GM18909 (cell line): ENCODE measurements around the gene ALLC.
A peak's percentile ranks its signal among the peaks of the same experiment; 100 is the strongest.
"Not testable (repeated sequence)": the region's sequence is repeated elsewhere in the genome, so short reads cannot be mapped to it uniquely, and the experiment has no call there.

ENCODE experiments used
- ATAC-seq: cut with Tn5 transposase; IDR thresholded peaks from one replicate; pipeline ENCODE4 v1.9.1; 2021; ENCODE audit warnings: mild to moderate bottlenecking; ENCODE audit not compliant: unreplicated experiment, poor library complexity

The ALLC gene

DNA sequence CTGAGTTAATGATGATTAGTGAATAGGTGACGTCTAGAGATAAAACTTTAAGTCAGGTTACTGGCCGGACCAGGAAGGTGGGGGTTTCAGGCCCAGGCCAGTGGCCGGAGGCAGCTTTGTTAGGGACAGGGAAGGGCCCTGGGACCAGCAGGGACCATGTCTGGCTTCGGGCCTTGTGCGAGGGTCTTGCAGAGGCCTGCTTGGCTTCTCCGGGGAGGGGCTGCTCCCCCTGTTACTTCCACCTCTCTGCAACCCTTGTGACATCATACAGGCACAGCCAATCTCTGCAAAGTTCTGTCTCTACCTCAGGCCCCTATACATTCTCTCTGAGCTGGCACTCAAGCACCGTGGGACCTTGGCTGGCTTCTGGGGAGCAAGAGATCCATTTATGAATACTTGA, at the start of gene ALLC:
Gene ALLC, plus strand, starts transcription at position 320 of the 400 bp plus-strand sequence. CDS start 12,958 bp downstream, outside the sequence.
- no peak for ATAC-seq

DNA sequence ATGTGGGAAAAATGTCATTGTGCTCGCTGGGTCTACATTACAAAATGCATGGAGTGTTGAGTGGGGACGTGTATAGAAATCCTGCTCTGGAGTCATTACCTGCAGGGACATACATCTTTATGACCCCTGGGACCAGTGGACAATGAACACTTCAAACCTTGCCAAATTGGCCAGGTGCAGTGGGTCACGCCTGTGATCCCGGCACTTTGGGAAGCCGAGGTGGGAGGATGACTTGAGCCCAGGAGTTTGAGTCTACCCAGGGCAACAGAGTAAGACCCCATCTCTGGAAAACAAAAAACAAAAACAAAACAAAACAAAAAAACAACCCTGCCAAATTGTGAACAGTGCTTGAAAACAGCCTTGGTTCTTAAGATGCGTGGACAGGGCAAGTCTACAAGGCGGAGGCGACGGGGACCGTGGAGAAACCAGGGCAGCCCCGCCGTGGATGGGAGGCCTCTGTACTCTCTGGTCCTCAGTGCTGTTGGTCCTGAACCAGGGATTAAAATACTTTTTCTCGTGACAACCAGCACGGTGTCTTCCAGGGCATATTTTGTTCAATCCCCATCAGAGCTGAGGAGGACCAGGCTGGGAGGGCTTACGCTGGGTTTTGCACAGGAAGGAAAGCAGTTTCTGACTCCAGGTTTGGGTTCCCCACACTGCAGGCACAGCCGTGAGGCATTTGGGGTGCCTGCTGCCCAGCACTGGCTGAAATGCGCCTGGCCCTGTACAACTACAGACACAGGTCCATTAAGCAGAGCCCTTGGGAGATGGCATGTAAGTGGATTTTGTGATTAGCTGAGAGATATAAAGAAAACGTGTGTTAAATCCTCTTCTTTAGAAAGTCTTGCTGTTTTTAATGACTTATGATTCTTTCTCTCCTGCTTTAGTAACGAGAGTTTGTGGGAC, 49.4 kb upstream of the ALLC start:
- no peak for ATAC-seq

DNA sequence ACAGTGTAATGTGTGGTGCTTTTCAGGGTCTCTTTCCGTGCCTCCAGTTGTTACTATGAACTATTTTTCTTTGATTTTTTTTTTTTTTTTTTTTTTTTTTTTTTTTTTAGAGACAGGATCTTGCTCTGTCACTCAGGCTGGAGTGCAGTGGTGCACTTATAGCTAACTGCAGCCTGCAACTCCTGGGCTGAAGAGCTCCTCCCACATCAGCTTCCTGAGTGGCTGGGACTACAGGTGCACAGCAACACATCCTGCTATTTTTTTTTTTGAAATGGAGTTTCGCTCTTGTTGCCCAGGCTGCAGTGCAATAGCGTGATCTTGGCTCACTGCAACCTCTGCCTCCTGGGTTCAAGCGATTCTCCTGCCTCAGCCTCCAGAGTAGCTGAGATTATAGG, 48.7 kb upstream of the ALLC start:
- peak; percentile 61 for ATAC-seq

DNA sequence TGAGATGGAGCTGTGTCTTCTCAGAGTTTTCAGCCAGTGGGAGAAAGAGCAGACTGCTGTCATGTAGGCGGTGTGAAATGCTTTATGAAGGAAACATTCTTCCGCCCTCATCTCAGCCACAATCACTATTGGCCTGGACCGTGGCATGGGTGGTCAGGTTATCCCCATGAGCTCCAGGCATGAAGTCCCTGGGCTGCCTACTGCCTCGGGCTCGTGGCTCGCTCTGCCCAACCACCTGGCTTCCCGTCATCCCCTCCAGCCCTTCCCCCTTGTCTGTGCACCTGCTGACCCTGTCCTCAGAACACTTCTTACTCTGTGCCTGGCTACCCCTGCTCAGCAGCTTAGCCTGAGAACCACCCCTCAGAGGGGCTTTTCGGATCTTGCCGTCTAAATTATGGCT, 47.6 kb upstream of the ALLC start:
- no peak for ATAC-seq

DNA sequence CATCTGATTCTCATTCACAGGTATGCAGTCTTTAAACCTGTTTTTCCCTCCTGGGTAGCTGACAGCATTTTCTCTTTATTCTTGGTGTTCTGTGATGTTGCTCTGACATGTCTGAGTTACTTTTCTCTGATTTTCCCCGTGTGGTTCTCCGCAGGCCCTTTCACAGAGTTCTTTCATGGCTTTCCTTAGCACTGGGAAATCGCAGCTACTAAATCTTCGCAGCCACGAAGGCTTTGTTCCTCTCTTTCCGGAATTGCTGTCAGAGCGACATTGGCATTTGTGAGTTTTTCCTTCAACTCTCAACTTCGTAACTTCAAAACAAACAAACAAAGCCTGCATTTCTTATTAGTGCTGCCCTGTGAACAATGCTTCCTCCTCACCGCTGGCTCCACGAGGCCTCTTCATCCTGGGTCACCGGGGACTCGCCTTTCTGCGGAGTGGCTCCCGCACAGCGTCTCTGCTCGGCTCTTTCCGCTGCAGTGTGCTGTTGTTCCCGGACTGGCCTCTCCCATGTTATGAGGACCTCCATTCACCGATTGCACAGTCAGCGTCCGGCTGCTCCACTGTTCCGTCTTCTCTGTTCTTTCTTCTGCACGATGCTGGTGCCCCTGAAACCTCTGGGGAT, 47.0 kb upstream of the ALLC start:
- ATAC-seq = no peak

DNA sequence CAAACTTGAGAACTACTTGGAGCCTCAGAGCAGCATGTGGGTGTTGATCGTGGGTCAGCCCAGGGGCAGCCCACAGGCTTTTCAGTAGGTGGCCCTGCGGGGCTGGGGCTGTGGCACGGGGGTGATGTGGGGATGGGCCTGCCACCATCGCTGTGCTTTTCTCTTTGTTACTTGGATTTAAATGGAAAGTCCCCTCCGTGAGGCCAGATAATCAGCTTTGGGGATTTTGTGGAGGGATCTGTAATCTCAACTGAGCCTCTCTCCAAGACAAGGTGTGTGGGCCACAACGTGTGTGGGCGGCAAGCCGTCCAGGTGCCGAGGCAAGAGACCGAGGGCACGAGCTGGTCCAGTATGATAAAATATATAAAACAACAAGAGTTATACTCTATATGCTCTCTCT, 46.4 kb upstream of the ALLC start:
- ATAC-seq = no peak

DNA sequence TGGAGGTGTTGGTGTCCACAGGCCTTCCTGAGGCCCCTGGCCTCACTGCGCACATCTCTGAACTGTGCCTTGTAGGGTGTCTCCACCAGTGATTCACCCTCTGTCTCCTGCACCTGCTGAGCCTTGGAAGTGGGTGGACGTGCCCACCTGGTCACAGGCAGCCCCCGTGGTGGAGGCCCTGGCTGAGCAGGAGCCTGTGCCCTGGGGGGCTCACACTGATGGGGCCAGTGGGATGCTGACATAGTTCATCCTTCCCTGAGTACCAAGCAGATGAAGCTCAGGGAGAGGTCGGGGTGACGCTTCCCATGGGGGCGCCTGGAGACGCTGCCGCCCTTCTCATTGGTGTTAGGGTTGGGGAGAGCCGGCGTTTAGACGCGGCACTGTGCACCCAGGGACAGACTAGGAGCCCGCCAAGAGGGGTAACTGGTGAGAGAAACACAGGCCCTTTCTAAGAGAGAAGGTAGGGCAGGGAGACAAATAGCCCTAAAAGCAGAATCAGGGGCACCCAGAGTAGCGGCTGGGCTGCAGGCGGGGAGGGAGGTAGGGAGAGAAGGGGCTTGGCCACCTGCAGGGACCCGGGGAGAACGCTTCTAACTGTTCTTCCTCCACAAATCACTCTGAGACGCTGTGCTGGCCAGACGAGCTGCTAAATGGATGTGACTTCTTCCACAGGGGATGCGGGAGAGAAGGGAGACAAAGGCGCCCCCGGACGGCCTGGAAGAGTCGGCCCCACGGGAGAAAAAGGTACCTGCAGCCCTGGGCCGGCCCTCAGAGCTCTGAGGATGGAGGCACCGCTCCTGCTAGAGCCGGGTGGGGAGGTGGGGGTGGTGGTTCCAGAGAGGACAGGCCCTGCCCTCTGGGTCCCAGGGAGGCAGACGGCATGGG, 45.1 kb upstream of the ALLC start:
- no peak for ATAC-seq

DNA sequence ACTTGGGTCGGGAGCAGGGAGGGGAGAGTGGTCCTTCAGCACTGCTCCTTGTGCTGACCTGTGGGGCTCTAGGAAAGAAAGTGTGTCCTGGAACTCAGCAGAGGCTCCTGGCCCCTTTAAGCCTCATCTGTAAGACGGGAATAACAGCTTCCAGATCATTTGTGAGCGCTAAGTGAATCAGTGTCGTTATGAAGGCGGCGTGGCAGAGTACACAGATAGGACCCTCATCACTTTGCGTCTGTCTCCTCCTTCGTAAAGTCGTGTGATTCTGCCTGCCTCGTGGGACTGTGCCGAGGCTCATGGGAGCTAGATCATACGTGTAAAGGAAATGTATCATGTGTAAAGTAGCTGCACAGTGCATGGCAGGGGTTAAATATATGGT, 44.5 kb upstream of the ALLC start:
- no peak for ATAC-seq

DNA sequence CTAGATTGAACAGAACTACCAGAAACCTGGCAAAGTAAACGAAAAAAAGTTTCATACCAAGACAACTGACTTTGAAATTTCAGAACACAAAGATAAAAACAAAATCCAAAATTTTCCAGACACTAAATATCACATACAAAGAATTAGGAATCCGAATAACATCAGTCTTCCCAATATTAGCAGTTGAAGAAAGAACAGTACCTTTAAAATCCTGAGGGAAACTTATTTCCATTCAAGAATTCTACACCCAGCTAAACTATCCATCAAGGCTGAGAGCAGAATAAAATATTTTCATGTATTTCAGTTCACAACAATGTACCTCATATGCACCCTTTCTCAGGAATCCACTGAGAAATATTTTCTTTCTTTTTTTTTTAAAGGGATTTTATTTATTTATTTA, 43.3 kb upstream of the ALLC start:
- not testable (repeated sequence) for ATAC-seq

DNA sequence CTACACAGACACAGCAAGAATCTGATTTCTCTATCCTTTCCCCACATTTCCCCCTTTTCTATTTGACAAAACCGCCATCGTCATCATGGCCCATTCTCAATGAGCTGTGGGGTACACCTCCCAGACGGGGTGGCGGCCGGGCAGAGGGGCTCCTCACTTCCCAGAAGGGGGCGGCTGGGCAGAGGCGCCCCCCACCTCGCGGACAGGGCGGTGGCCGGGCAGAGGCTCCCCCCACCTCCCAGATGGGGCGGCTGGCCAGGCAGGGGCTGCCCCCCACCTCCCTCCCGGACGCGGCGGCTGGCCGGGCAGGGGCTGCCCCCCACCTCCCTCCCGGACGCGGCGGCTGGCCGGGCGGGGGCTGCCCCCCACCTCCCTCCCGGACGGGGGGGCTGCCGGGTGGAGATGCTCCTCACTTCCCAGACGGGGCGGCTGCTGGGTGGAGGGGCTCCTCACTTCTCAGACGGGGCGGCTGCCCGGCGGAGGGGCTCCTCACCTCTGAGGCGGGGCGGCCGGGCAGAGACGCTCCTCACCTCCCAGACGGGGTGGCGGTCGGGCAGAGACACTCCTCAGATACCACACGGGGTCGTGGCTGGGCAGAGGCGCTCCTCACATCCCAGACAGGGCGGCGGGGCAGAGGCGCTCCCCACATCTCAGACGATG, 42.3 kb upstream of the ALLC start:
- ATAC-seq = not testable (repeated sequence)

DNA sequence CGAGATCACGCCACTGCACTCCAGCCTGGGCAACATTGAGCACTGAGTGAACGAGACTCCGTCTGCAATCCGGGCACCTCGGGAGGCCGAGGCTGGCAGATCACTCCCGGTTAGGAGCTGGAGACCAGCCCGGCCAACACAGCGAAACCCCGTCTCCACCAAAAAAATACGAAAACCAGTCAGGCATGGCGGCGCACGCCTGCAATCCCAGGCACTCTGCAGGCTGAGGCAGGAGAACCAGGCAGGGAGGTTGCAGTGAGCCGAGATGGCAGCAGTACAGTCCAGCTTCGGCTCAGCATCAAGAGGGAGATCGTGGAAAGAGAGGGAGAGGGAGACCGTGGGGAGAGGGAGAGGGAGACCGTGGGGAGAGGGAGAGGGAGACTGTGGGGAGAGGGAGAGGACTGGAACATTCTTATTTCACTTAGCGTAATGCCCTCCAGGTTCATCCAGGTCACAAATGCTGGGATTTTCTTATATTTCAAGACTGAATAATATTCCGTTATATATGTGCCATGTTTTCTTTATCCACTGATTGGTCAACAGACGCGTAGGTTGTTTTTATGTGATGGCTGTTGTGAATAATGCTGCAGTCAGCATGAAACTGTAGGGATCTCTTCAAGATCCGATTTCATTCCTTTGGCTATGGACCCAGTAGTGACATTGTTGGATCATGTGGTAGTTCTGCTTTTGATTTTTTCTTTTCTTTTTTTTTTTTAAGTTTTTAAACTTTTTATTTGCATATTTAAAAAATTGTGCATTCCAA, 41.4 kb upstream of the ALLC start:
- ATAC-seq = not testable (repeated sequence)

DNA sequence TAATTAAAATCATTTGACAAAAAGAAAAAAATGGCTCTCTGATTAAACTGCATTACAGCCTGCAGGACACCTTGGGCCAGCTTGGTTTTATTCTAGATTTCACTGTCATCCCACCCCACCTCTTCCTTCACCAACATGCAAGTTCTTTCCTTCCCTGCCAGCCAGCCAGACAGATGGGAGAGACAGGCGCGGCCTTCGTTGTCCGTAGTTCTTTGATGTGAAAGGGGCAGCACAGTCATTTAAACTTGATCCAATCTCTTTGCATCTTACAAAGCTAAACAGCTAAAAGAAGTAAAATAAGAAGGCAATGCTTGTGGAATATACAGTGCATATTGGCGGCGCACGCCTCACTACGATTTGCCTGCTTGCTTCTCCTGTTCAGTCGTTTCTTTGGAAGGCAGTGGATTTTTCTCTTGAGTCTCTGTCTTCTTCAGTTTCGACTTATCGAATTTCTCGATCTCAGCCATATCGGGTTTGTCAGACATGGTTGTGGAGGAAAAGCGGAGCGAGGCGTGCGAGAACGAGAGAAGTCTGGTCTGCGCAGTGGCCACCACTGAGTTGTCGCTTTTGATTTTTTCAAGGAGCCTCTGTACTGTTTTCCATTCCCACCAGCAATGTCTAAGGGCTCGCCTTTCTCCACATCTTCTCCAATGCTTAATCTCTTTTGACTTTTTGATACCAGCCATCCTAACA, 40.7 kb upstream of the ALLC start:
- ATAC-seq = no peak

DNA sequence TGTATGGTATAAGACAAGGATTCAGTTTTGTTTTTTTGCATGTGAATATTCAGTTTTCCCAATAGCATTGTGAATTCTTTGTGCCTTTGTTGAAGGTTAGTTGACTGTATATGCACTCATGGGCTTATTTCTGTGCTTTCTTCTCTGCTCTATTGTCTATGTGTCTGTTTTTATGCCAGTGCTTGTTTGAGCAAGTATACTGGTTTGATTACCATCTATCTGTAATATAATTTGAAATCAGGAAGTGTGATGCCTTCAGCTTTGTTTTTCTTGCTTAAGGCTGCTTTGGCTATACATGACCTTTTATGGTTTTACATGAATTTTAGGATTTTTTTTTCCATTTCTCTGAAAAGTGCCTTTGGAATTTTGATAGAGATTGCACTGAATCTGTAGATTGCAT, 39.6 kb upstream of the ALLC start:
- no peak for ATAC-seq

DNA sequence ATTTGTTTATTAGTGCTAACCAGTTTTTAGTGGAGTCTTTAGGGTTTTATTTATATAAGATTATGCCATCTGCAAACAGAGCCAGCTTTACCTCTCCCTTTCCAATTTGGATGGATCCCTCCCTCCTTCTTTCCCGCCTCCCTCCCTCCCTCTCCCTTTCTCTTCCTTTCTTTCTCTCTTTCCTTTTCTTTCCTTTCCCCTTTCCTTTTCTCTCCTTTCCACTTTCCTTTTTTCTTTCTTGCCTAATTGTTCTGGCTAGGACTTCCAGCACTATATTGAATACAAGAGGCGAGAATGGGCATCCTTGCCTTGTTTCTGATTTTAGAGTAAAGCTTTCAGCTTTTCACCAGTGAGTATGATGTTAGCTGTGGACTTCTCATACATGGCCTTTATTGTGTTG, 39.0 kb upstream of the ALLC start:
- ATAC-seq = no peak

DNA sequence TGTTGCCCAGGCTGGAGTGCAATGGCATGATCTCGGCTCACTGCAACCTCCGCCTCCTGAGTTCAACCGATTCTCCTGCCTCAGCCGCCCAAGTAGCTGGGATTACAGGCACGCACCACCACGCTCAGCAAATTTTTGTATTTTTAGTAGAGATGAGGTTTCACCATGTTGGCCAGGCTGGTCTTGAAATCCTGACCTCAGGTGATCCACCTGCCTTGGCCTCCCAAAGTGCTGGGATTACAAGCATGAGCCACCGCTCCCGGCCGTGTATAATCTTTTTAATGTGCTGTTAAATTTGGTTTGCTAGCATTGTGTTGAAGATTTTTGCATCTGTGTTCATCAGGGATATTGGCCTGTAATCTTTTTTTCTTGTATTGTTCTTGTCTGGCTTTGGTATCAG, 38.3 kb upstream of the ALLC start:
- ATAC-seq = not testable (repeated sequence)

DNA sequence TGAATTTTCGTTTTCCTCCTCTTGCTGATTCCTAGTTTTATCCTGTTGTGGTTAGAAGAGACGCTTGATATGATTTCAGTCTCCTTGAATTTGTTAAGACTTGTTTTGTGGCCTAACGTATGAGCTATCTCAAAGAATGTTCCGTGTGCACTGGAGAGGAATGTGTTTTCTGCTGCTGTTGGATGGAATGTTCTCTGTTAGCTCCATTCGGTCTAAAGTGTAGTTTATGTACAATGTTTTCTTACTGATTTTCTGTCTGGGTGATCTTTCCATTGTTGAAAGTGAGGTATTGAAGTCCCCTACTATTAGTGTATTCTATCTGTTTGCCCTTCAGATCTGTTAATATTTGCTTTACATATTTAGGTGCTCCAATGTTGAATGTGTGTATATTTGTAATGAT, 37.2 kb upstream of the ALLC start:
- no peak for ATAC-seq

DNA sequence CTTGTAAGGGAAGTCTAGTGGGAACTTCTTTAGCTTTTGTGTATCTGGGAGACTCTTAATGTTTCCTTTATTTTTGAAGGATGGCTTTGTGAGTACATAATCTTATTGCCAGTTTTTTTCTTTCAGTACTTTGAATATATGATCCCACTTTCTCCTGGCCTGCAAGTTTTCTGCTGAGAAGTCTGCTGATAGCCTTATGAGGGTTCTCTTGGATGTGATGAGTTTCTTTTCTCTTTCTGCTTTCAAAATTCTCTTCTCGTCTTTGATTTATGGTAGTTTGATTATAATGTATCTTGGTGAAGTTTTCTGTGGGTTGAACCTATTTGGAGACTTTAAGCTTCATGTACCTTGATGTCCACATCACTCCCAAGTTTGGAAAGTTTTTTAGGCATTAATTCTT, 35.0 kb upstream of the ALLC start:
- ATAC-seq = no peak

DNA sequence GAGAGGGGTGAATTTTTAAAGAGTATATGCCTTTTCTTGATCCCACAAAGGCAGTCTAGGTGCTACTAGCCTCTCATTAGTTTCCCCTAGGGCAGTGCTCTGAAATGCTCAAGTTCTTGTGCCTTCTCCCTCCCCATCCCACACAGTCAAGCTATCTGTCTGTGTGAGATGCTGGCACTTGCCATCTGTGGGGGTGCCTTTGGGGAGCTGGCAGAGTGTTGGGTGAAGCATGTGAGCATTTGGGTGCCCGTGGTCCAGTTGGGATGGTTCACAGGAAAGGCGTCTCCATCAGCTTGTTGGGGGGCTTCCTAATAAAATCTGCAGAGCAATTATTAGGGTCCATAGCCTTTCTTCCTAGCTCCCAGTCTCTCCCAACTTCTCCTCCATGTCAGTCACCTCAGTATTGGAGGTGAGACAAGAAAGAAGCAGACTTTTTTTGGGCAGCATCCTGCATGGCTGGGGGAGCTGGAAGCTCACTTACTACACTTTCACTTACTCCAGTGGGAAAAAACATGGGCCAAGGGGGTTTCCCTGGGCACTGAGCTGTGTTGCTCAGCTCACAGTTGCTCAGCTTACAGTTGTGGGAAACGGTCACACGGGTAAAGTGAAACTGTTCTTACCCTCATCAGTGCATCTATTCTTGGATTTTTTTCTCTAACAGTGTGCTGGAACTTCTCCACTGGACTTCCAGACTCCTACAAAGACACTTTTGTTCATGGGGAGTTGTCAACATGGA, 33.8 kb upstream of the ALLC start:
- no peak for ATAC-seq
